H1 (cell line): ENCODE data around the gene CD300LF. TPM values are rescaled to one million over a fixed set of nuclear protein-coding genes. Genes with fewer than 3 reads are reported as not detected.

Experiments used
- CTCF ChIA-PET: fragments of 300-600 bp; sonication (Branson Sonifier 250); formaldehyde crosslinking; loops from one replicate; lab custom pipeline; 2021; ENCODE audit not compliant: partially characterized antibody; lab: Charles Lee
- POLR2A ChIA-PET: fragments of 300-600 bp; sonication (Branson Sonifier 250); formaldehyde crosslinking; loops from one replicate; lab custom pipeline; 2021; ENCODE audit warnings: inconsistent platforms; ENCODE audit not compliant: partially characterized antibody; lab: Charles Lee
- DNase-seq, 2 experiments: peaks; one replicate each; pipeline versions ENCODE4 v3.0.0 to v3.0.0-alpha.2; 2010 to 2022; ENCODE audit warnings: low spot score in 2 of 2, low read depth in 1 of 2, mixed read lengths in 1 of 2
- FAIRE-seq: peaks from 2 replicates; lab custom pipeline; 2011; peaks lifted over from hg19 to GRCh38; lab: Jason Lieb, UNC
- H2AFZ ChIP-seq: 2 replicates; pipeline ENCODE4 v1.8.1; 2012; ENCODE audit warnings: low read length, inconsistent platforms
- H2AK5ac ChIP-seq: 2 replicates; pipeline ENCODE4 v1.6.1; 2013; ENCODE audit warnings: low read depth, low read length
- H2BK120ac ChIP-seq: replicated peaks from 2 replicates; pipeline ENCODE3; 2013; ENCODE audit warnings: low read depth, low read length, inconsistent platforms
- H2BK12ac ChIP-seq: 2 replicates; pipeline ENCODE4 v1.6.1; 2013; ENCODE audit warnings: low read depth, low read length
- H2BK15ac ChIP-seq: 2 replicates; pipeline ENCODE4 v1.6.1; 2013; ENCODE audit warnings: low read length
- H2BK20ac ChIP-seq: 2 replicates; pipeline ENCODE4 v1.6.1; 2013; ENCODE audit warnings: low read length
- H2BK5ac ChIP-seq: 2 replicates; pipeline ENCODE4 v1.6.1; 2013; ENCODE audit warnings: low read depth, low read length
- H3K14ac ChIP-seq: 2 replicates; pipeline ENCODE4 v1.6.1; 2013; ENCODE audit warnings: inconsistent platforms; ENCODE audit not compliant: insufficient read length
- H3K18ac ChIP-seq: 2 replicates; pipeline ENCODE4 v1.6.1; 2013; ENCODE audit warnings: low read length; ENCODE audit errors: extremely low read depth
- H3K23ac ChIP-seq: 2 replicates; pipeline ENCODE4 v1.6.1; 2013; ENCODE audit warnings: inconsistent platforms; ENCODE audit not compliant: insufficient read length
- H3K23me2 ChIP-seq: 2 replicates; pipeline ENCODE4 v1.6.1; 2013; ENCODE audit warnings: low read depth, low read length
- H3K27ac ChIP-seq: 2 replicates; pipeline ENCODE4 v1.6.1; 2011; ENCODE audit warnings: low read depth, low read length, inconsistent platforms
- H3K27me3 ChIP-seq, 4 experiments: replicated peaks in 1 of 4; 1 replicate in 1 of 4; 2 replicates in 3 of 4; pipeline versions ENCODE4 v1.6.1 to v1.8.1; 2011 to 2013; ENCODE audit warnings: low read length in 3 of 4, mild to moderate bottlenecking in 3 of 4, inconsistent platforms in 2 of 4, mixed read lengths in 2 of 4, moderate library complexity in 1 of 4; ENCODE audit not compliant: control insufficient read depth in 3 of 4, insufficient read depth in 3 of 4; ENCODE audit errors: extremely low read depth in 1 of 4
- H3K36me3 ChIP-seq, 4 experiments: 2 replicates each; pipeline versions ENCODE4 v1.6.1 to v1.8.1; 2011 to 2013; ENCODE audit warnings: mild to moderate bottlenecking in 4 of 4, low read length in 3 of 4, moderate library complexity in 2 of 4, control low read depth in 1 of 4, inconsistent platforms in 1 of 4; ENCODE audit not compliant: insufficient read depth in 4 of 4, control insufficient read depth in 2 of 4
- H3K4ac ChIP-seq: replicated peaks from 2 replicates; pipeline ENCODE3; 2013; ENCODE audit warnings: low read length, low read depth, mixed read lengths, inconsistent platforms; ENCODE audit not compliant: insufficient read length
- H3K4me1 ChIP-seq, 4 experiments: replicated peaks in 1 of 4; 1 replicate in 1 of 4; 2 replicates in 3 of 4; pipeline versions ENCODE4 v1.6.1 to v1.8.1; 2011 to 2013; ENCODE audit warnings: low read length in 3 of 4, inconsistent platforms in 2 of 4, mixed read lengths in 1 of 4; ENCODE audit not compliant: insufficient read depth in 4 of 4, control insufficient read depth in 3 of 4
- H3K4me2 ChIP-seq, 2 experiments: 2 replicates each; pipeline versions ENCODE4 v1.6.1 to v1.8.1; 2011 to 2013; ENCODE audit warnings: low read depth in 2 of 2, low read length in 2 of 2, control low read depth in 1 of 2, inconsistent platforms in 1 of 2, mild to moderate bottlenecking in 1 of 2; ENCODE audit not compliant: insufficient read depth in 1 of 2
- H3K4me3 ChIP-seq, 4 experiments: fragments of 200-600, 300-600 bp in 1 of 4; sonication (generic), shearing (Covaris generic), sonication (Bioruptor Twin) in 1 of 4; 2 replicates each; pipeline versions ENCODE4 v1.5.1 to v1.8.1; 2011 to 2016; ENCODE audit warnings: low read length in 4 of 4, low read depth in 3 of 4, control low read depth in 2 of 4, inconsistent platforms in 2 of 4, mild to moderate bottlenecking in 2 of 4, mixed read lengths in 1 of 4, moderate library complexity in 1 of 4; ENCODE audit not compliant: insufficient read depth in 2 of 4; ENCODE audit errors: extremely low read depth in 1 of 4
- H3K56ac ChIP-seq: replicated peaks from 2 replicates; pipeline ENCODE3; 2013; ENCODE audit warnings: low read depth, mild to moderate bottlenecking, mixed read lengths, low read length, inconsistent platforms; ENCODE audit not compliant: insufficient read length
- H3K79me1 ChIP-seq: 2 replicates; pipeline ENCODE4 v1.6.1; 2013; ENCODE audit warnings: low read depth, low read length, control low read depth
- H3K79me2 ChIP-seq, 2 experiments: 2 replicates each; pipeline versions ENCODE4 v1.6.1 to v1.8.1; 2012 to 2013; ENCODE audit warnings: low read length in 2 of 2, mild to moderate bottlenecking in 2 of 2, inconsistent platforms in 1 of 2; ENCODE audit not compliant: insufficient read depth in 2 of 2, control insufficient read depth in 1 of 2
- H3K9ac ChIP-seq, 4 experiments: replicated peaks in 1 of 4; 1 replicate in 1 of 4; 2 replicates in 3 of 4; pipeline versions ENCODE4 v1.6.1 to v1.8.1; 2011 to 2013; ENCODE audit warnings: low read depth in 3 of 4, low read length in 3 of 4, control low read depth in 2 of 4, mild to moderate bottlenecking in 2 of 4, moderate library complexity in 2 of 4, inconsistent platforms in 1 of 4; ENCODE audit errors: extremely low read depth in 1 of 4
- H3K9me3 ChIP-seq, 2 experiments: 2 replicates each; pipeline versions ENCODE4 v1.6.1 to v1.8.1; 2012 to 2013; ENCODE audit warnings: mild to moderate bottlenecking in 2 of 2, moderate library complexity in 2 of 2, control low read depth in 1 of 2, inconsistent platforms in 1 of 2, low read depth in 1 of 2, low read length in 1 of 2, mixed read lengths in 1 of 2; ENCODE audit not compliant: insufficient read depth in 2 of 2
- H4K20me1 ChIP-seq, 2 experiments: replicated peaks in 1 of 2; 2 replicates each; pipeline versions ENCODE3 to v1.8.1; 2011 to 2013; ENCODE audit warnings: inconsistent platforms in 2 of 2, low read length in 2 of 2, mild to moderate bottlenecking in 1 of 2; ENCODE audit not compliant: insufficient read depth in 2 of 2, control insufficient read depth in 1 of 2
- H4K5ac ChIP-seq: 2 replicates; pipeline ENCODE4 v1.6.1; 2013; ENCODE audit warnings: low read length, low read depth, mixed read lengths, inconsistent platforms; ENCODE audit not compliant: insufficient read length
- H4K8ac ChIP-seq: 2 replicates; pipeline ENCODE4 v1.8.0; 2013; ENCODE audit warnings: mild to moderate bottlenecking, moderate library complexity, low read length, inconsistent platforms; ENCODE audit not compliant: insufficient read depth; ENCODE audit errors: extremely low read depth
- H4K91ac ChIP-seq: replicated peaks from 2 replicates; pipeline ENCODE3; 2013; ENCODE audit warnings: low read length, mixed read lengths, inconsistent platforms; ENCODE audit not compliant: insufficient read length
- EP300 ChIP-seq, 2 experiments: IDR thresholded peaks; 1 replicate in 1 of 2; 2 replicates in 1 of 2; pipeline ENCODE4 v1.6.1; 2011 to 2012; ENCODE audit warnings: low read depth in 2 of 2, low read length in 2 of 2, mild to moderate bottlenecking in 2 of 2, borderline replicate concordance in 1 of 2, inconsistent platforms in 1 of 2, moderate library complexity in 1 of 2
- FOSL1 ChIP-seq: IDR thresholded peaks from 2 replicates; pipeline ENCODE4 v1.6.1; 2011; ENCODE audit warnings: mild to moderate bottlenecking, low read depth, low read length, moderate library complexity; ENCODE audit not compliant: insufficient read depth
- KDM5A ChIP-seq: fragments of 200-600 bp; IDR thresholded peaks from 2 replicates; pipeline ENCODE4 v1.7.1; 2012; ENCODE audit warnings: mild to moderate bottlenecking, low read length, inconsistent platforms, mixed read lengths
- RAD21 ChIP-seq, 2 experiments: IDR thresholded peaks in 1 of 2; conservative IDR thresholded peaks in 1 of 2; 2 replicates each; pipeline ENCODE4 v1.6.1; 2011; ENCODE audit warnings: low read depth in 2 of 2, low read length in 2 of 2, improper control_type of control experiment in 1 of 2, inconsistent platforms in 1 of 2, mild to moderate bottlenecking in 1 of 2, moderate library complexity in 1 of 2
- SIN3A ChIP-seq, 2 experiments: IDR thresholded peaks in 1 of 2; conservative IDR thresholded peaks in 1 of 2; 2 replicates each; pipeline ENCODE4 v1.6.1; 2011 to 2012; ENCODE audit warnings: low read length in 2 of 2, improper control_type of control experiment in 1 of 2, low read depth in 1 of 2, mild to moderate bottlenecking in 1 of 2
- SP4 ChIP-seq: IDR thresholded peaks from 2 replicates; pipeline ENCODE4 v1.6.1; 2012; ENCODE audit warnings: low read length, inconsistent platforms
- TAF1 ChIP-seq: IDR thresholded peaks from 2 replicates; pipeline ENCODE4 v1.6.1; 2011; ENCODE audit warnings: mild to moderate bottlenecking, low read depth, low read length
- TBP ChIP-seq: IDR thresholded peaks from 2 replicates; pipeline ENCODE4 v1.6.1; 2011; ENCODE audit warnings: low read depth, low read length, improper control_type of control experiment
- WGBS, 2 experiments: shearing (Covaris generic) in 1 of 2; methylation state at CpG; one replicate each; pipeline versions ENCODE4 v1.1.6 to v1.1.7; 2013 to 2015; ENCODE audit warnings: low lambda C conversion rate in 2 of 2, mixed read lengths in 2 of 2, inconsistent platforms in 1 of 2, low coverage in 1 of 2, missing lambda C conversion rate in 1 of 2; ENCODE audit not compliant: insufficient replicate concordance in 2 of 2, insufficient coverage in 1 of 2, insufficient read length in 1 of 2; ENCODE audit errors: extremely low coverage in 1 of 2, missing lambda C conversion rate in 1 of 2; 5-methylcytosine and 5-hydroxymethylcytosine counted together
- polyA plus RNA-seq, 7 experiments: library from polyadenylated mRNA; depleted of rRNA in 3 of 7; stranded (reverse) in 5 of 7; unstranded in 2 of 7; fragments of >200 nt in 5 of 7; fragments of 200-250 nt in 2 of 7; gene quantifications; 1 replicate in 5 of 7; 2 replicates in 1 of 7; 4 replicates in 1 of 7; pipeline versions ENCODE4 v1.2.1 to v1.2.3, GENCODE V29; 2011 to 2013; ENCODE audit warnings: missing spikeins in 2 of 7, mixed read lengths in 2 of 7
- total RNA-seq: library from RNA; stranded (reverse); fragmentation: NEBNext Ultra II Directional; extraction: Animal tissue kit (Norgen Biotek cat#: 25700); gene quantifications from 2 replicates; pipeline ENCODE4 v1.2.1, GENCODE V29; 2021
- TF ChIP-seq, protein P1 (sequence below): IDR thresholded peaks from 2 replicates; pipeline ENCODE4 v1.6.1; 2012; ENCODE audit warnings: inconsistent platforms

The CD300LF gene
- total and polyA plus RNA-seq, 2 of the 8 experiments (the other 6 are each of a cell fraction or from before 2014, with no cell fraction given), result not detected

GRCh38 chr17:74744714-74745547, 32.2 kb upstream of the CD300LF start:
- Histone ChIP-seq H2AFZ (0 out of 2 replicates have a peak overlapping the region, but pooled peaks have one; percentile 7), H2BK12ac (peak overlapping the region; percentile 71; the same call in 1 of the 2 replicates), H4K5ac (peak overlapping the region; percentile 36), H3K9me3 (no peaks in the 10 kb centered on the region), H4K91ac (no peak overlapping the region), H3K23me2 (peaks cover 9% of the 10 kb centered on the region), H2BK15ac (no peak overlapping the region), H3K4me1 (peaks cover 5 to 26% (median 16%) of the 10 kb centered on the region in 4 experiments), H3K9ac (no peak overlapping the region), H4K20me1 (peaks cover 6 to 7% of the 10 kb centered on the region in 2 experiments), H3K4me2 (peak overlapping the region; percentile 15 to 74), H3K27ac (no peak overlapping the region), H2AK5ac (no peak overlapping the region), H3K14ac (no peak overlapping the region), H3K4me3 (peak overlapping the region in 3 of 4 experiments; percentile 22 to 52 (median 24); a peak in 6 of 8 replicates), H3K27me3 (no peaks in the 10 kb centered on the region), H2BK20ac (no peak overlapping the region), H4K8ac (peak overlapping the region; percentile 85), H3K56ac (no peak overlapping the region), H3K79me1 (peaks cover under 1% of the 10 kb centered on the region; the same call in 1 of the 2 replicates), H2BK120ac (no peak overlapping the region), H3K79me2 (peaks cover 0 to 8% of the 10 kb centered on the region in 2 experiments; a peak in 3 of 4 replicates), H3K23ac (no peak overlapping the region), H3K4ac (no peak overlapping the region), H2BK5ac (no peak overlapping the region), H3K36me3 (no peaks in the 10 kb centered on the region), H3K18ac (peak overlapping the region; percentile 62)
- CTCF ChIA-PET, result interaction anchor here (0.6 to 4.7 kb wide), 48 partner anchors 9 to 366 kb away, joined by 3 to 388 read pairs (median 5); partner anchors contain the start of genes CD300LF, MRPL58, NAT9 and RAB37
- POLR2A ChIA-PET, result interaction anchor here (0.9 to 9.3 kb wide), 11 partner anchors 8 to 116 kb away, joined by 3 to 60 read pairs (median 5); partner anchors contain the start of genes NAT9 and RAB37
- peak; percentile 28 for FAIRE-seq
- peak in 1 of 2 experiments; percentile 100 for DNase-seq
- 19% methylated on average over 22 of the region's 24 CpGs; no CpG with 5 or more reads in 1 of the 2 experiments for WGBS, 2 experiments
- TF ChIP-seq TBP, result no peak
- no peak for TF ChIP-seq EP300 (IDR thresholded peaks at IDR 0.05; ENCODE audit: borderline replicate concordance in 1 of 2, low read depth in 2 of 2, low read length in 2 of 2)
- TF ChIP-seq SP4, result 0 out of 2 replicates have a peak, but pooled peaks have one; percentile 21
- TF ChIP-seq FOSL1, result no peak
- peak; percentile 99 for TF ChIP-seq RAD21 (IDR thresholded peaks at IDR 0.05 in 1 of 2, conservative IDR thresholded peaks at IDR 0.05 in 1 of 2; ENCODE audit: low read depth in 2 of 2, low read length in 2 of 2)
- TF ChIP-seq KDM5A, result no peak
- TF ChIP-seq SIN3A (conservative IDR thresholded peaks at IDR 0.05 in 1 of 2, IDR thresholded peaks at IDR 0.05 in 1 of 2; ENCODE audit: low read depth in 1 of 2, low read length in 2 of 2), result peak; percentile 18 to 73; a peak in 2 of 4 replicates
- 0 out of 2 replicates have a peak, but pooled peaks have one; percentile 8 for TF ChIP-seq TAF1
- TF ChIP-seq, protein P1, sequence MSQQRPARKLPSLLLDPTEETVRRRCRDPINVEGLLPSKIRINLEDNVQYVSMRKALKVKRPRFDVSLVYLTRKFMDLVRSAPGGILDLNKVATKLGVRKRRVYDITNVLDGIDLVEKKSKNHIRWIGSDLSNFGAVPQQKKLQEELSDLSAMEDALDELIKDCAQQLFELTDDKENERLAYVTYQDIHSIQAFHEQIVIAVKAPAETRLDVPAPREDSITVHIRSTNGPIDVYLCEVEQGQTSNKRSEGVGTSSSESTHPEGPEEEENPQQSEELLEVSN, result no peak
